OCI-M1 (cell line): ENCODE data around the gene PPP2R5B.

Experiments
- DNase-seq: peaks from one replicate; lab custom pipeline; 2025; lab: John Stamatoyannopoulos, UW

The PPP2R5B gene

DNA sequence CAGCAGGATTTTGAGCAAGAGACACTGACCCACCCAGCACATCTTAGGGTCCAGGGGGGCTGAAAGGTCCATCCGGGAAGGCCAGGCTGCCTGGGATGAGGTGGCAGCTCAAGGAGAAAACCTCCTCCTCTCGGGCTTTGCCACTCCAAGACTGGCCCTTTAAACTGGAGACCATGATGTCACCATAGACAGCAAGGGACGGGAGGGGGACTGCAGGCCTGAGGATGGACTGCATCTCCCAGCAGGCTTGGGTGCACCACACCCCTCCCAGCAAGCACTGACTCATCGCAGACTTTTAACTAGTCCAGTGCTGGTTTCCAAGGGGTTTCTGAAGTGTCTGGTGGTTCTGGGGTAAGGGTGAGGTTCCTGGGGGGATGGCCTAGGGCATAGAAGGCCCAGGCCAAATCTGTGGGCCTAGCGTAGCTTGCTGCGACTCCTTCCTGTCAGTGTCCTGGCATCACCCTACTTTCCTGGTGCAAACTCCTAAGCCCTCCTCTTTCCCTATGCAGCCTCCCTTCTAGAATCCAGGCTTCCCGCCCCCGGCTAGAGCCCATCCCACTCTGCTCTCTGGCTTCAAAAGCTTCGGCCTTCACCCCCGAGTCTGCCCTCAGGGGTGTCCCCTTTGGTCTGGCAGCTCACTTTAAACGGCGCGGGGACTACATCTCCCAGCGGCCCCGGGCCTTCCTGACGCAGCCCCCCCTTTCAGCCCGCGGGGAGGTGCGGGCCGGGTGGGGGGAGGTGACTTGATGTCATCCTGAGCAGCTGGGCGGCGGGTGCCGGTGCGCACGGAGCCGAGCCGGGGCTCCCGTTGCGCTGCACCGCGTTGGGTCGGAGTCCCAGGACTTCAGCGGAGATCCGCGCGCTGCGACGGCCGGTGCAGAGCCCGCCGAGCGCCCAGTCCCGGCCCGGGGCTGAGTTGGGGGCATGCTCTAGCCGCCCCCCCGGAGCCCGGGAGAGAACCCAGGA, at the start of gene PPP2R5B:
Gene PPP2R5B, plus strand, starts transcription at position 746 of the 966 bp plus-strand sequence. CDS start 1,046 bp downstream, outside the sequence.
- DNase-seq, result peak; percentile 93

DNA sequence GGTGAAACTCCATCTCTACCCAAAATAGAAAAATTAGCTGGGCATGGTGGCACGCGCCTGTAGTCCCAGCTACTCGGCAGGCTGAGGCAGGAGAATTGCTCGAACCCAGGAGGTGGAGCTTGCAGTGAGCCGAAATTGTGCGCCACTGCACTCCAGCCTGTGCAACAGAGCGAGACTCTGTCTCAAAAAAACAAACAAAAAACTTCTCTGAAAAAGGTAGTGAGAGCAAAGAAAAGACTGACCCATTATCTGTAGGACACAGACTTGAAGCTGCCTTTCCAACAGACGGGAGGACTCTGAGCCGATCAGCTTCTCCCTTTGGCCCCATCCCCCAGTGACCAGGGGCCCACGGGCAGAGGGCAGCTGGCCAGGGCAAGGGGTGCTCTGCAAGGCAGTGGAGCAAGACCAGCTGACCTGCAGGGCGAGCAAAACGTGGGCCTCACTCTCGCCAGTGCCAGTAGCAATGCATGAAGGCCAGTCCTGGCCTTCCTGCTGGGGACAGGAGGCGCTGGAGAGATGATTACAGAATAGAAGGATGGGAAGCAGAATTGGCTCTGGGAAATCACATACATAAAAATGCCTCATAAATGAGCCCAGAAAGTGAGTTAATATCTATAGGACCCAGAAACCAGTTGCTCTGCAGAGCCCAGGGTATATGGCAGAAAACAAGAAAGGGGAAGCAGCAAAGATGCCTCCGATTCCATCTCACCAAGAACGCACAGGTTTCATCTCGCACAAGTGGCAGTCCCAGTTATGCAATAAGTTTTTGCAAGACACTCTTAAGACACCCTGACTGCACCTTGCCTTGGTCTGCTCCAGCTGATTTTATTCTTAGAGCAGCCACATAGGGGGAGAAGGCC, 48.9 kb upstream of the PPP2R5B start:
- no peak for DNase-seq

DNA sequence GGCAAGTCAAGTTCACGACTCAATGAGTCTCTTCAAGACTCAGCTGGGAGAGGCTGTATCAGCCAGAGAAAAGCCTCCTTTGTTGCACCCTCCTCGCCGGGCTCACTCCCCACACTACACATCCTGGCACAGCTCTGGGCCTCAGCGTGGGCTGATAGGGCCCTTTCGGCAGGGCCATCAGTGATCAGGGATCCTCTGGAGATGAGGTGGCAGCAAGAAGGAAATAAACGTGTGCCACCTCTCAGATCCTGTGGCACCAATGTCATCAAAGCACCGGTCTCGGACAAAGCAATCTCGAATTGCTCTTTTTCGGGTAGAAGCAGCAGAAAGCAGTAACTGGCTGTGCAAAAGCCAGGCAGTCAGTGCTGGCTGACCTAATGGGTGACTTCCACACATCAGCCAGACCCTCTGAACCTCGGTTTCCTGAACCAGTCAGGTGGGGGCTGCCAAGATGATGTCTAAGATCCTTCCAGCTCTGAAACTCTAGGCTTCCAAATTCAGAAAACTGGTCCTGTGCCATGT, 48.2 kb upstream of the PPP2R5B start:
- no peak for DNase-seq

DNA sequence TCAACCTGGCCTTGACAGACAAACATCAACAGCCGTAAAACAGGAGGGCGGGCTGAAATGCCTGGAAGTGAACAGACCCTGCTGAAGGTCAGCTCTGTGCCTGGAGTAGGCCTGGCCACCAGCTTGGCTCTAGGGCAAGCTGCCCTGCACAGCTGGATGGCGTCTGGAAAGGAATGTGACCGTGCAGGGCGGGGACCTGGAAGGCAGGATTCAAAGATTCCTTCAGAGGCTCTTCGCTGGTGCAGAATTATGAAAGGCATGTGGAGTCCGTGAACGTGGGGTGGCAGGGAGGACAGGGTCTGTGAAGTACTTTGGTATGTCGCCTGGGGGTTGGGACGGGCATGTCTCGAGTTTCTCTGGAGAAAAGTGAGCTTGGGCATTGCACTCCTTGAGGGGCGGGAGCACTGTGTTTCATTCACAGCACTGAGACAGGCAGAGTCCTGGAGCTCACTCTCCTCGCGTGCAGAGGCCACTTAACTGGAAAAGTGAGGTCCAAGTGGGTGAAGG, 47.6 kb upstream of the PPP2R5B start:
- DNase-seq, result no peak

DNA sequence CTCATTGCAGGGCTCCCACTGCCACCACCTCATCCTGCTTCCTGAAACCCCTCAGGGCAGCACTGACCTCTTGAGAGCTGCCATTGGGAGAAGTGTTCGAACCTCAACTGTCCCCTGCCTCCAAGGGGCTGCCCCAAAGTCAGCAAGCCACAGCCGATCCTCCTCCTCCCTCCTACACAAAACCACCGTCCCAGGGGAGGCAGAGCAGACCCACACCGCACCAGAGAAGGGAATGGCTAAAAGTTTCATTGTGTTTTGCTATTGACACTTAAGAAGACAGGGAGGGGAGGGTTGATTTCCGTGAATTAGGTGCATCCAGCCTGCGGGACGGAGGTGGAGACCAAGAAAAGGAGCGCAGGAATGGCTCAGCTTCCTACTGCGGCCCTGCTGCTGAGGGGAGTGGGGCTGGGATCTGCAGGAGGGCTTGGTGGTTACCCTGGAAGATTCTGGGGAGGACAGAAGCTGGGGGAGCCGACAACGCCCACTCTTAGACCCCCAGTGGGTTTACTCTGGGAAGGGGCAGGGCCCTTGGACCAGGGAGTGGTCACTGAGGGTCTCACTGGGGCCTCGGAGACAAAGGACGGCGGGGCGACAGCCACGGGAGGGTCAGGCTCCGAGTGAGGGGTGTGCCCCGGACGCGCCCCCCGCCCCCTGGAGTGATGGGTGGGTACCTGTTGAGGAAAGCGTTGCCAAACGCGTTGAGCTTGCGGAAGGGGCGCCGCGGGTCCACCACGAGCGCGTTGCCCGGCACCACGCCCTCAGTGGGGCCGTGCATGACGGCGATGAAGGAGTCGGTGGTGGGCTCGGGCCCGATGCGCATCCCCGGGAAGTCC, 46.9 kb upstream of the PPP2R5B start:
- DNase-seq, result peak; percentile 58

DNA sequence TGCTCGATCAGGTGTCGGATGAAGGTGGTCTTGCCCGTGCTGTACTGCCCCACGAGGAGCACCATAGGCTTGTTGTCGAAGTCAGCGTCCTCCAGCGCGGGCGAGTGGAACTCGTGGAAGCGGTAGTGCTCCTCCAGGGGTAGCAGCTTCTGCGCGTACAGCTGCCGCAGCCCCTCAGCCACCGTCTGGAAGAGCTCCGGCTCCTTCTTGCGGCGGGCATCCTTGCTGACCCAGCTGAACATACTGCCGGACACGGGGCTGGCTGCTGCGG, 46.3 kb upstream of the PPP2R5B start:
- DNase-seq, result no peak

DNA sequence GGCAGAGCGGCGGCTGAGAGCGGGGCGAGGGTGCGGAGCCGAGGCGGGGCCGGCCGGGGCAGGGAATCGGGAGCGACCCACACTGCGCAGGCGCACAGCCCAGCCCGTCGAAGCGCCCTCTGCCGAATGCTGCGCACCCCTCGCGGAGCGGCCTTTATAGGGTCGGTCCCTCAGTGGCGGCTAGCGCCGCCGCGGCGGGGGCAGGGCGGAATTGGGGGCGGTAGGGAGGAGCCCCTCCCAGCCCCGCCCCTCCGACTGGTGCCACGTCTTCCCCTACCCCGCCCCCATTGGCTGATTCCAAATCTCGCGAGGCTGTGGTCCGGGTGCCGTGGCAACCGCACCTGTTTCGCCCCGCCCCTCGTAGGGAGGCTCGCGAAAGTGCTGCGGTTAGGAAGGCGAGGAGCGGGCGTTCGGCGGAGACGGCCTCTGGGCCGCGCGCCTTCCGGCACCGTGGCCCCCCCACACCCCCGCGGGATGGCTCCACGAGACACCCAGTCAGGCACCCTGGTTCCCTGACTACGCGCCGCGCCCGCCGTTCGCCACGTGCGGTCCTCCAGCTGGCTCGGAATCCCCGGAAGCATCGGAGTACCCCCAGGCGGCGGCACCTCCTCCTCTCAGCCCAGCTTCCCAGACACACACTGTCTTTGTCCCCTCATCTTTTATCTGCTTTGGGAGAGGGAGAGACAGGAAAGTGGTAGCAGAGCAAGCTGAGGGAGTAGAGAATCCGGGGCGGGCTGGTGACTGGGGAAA, 45.8 kb upstream of the PPP2R5B start, which contains the start of gene EHD1:
Gene EHD1, minus strand, starts transcription at position 128 of the 750 bp plus-strand sequence. CDS start 157 bp downstream, outside the sequence.
- DNase-seq, result peak; percentile 99

DNA sequence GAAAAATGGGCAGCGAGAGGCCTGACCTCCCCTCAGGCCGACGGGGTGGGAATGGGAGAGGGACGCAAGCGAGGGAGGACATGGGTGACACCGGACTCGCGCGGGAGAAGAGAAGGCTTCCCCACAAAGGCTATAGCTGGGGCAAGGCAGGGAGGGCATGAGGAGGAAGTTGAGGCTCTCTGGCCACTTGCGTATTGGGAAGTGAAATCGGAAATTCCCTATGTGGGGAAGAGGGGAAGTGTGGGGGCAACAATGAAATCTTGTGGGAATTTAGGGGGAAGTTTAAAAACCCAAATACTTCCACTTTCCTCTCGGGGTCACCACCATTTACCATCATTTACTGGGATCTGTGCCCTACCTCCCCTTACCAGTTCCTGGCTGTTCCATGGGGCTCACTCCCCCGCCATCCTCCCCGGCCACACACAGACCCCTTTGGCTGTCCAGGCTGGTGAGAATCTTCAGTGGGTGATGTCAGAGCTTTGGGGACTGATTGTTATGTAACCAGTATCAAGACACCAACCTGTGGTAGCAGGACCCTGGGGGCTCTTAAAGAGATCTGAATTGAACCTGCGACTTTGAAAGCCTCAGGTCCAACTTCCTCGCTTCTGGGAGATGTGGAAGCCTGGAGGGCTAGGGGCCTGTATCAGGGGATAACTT, 45.1 kb upstream of the PPP2R5B start:
- DNase-seq, result peak; percentile 61

DNA sequence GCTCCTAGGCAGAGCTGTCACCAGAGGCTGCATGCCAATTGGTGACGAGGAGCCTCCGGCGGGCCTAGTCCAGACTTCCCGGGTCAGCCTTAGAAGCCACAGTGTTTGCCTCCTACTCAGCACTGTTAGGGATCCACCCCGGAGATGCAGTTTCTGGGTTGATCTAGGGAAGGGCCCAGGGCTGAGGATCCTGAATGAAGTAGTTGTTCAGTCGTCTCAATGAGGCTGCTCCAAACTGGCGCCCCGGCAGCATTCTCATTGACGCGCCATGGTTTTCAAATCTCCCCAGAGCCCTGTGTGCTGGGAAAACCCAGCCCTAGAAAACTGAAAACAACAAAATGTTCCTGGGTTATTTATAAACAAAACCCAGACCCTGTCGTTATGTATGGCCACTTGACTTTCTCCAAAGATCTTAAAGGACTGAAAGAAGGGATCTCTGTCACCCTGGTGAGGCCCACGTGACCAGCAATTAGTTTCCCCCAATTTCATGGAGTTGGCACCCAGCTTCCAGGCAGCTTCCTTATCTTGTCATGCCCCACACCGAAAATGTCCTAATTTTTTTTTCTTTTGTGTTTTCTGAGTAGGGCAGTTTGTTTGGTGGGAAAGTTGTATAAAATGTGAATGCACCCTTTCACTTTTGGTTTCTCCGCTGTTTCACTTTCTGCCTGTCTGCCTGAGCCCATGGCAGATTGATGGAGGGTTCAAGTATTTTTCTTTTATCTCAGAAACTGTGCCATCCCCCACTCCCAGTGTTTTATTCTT, 44.1 kb upstream of the PPP2R5B start:
- DNase-seq, result peak; percentile 85

DNA sequence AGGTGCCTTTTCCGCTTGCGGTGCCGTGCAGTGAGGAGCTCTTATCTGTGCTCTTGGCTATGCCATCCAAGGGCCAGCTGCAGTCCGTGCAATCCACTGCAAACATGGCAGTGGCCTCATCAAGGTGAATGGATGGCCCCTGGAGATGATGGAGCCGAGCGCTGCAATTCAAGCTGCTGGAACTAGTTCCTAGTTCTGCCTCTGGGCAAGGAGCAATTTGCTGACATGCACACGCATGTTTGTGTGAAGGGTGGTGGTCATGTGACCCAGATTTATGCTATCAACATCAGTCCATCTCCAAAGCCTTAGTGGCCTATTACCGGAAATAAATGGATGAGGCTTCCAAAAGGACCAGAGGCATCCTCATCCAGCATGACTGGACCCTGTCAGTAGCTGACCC, 43.0 kb upstream of the PPP2R5B start:
- peak; percentile 5 for DNase-seq

DNA sequence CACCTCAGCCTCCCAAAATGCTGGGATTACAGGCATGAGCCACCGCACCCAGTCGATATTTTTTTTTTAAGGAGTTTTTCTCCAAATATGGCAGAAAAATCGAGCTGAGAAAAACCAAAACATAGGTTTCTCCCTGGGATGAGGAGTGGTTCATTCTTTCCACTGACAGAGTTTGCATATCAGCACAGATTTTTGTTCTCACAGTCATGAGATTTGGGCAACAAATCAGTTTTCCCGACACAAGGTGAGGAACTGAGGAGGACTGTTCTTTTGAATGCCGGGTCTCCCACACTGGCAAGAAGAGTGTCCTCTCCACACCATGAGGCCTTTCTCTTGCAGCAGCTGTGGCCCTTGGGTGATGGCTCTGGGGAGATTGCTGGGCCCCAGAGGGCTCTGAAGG, 42.2 kb upstream of the PPP2R5B start:
- DNase-seq, result no peak

DNA sequence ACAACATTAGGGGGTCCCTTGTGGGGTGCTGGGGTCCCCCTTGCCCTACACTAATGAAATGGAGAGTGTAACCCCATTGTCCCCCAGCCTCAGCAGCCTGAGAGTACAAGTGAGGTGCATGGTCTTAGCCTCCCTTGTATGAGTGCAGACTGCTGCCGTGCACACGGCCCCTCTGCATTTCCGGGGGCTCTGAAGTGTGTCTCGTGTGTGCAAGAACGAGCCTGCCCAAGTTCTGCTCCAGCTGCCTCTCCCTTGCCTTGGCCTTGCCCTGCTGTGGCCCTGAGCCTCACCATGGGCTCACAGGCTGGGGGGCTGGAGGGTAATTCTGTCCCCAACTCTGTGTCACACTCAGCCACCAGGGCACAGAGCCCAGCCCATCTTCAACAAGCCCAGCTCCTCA, 40.9 kb upstream of the PPP2R5B start:
- DNase-seq, result no peak

DNA sequence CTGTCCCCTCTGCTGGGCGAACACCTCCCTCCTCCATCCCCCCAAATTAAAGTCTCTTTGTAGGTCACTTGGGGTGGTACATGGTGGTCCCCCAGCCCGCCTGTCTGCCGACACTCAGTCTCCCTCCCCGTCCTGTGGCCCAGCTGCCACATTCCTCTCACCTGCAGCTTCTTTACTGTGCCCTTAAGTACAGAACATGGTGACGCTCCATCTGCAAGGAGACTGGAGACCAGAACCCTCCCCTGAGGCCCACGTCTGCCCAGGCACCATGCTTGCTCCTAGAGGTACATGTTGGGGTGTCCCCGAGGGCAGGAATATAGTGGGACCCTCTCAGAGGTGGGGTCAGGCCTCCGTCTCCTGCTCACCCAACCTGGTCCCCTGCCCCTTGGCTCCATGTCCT, 40.5 kb upstream of the PPP2R5B start:
- no peak for DNase-seq

DNA sequence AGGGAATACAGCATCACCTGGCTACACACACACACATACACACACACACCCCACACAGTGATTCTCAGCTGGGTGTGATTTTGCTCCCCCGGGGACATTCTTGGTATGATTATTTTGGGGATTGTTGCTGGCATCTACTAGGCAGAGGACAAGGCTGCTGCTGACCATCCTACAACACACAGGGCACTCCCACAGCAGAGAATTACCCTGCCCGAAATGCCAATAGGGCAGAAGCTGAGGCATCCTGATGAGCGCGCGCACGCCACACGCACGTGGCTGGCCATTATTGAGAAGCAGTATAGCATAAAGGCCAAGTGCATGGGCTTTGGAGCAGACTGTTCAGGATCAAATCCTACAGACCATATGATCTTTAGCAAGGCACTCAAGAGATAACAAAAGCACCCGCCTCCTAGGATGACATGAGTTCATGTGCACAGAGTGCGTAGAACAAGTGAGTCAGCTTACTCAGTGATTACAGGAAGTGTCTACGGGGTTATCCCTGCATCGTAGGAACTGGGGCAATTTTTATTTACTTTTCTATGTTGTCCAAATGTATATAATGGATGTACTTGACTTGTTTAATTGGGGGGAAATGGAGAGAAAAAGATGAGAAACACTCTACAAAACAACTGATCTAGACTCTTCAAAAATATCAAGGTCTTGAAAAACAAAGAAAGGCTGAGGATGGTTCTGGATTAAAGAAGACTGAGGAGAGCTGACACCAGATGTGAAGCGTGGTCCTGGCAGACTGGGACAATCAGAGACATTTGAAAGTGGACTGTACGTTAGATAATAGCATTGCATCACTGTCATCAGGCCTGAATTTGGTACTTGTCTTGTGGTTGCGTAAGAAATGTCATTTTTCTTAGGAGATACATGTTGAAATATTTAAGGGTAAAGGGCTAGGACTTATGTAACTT, 38.9 kb upstream of the PPP2R5B start:
- DNase-seq, result peak; percentile 96

DNA sequence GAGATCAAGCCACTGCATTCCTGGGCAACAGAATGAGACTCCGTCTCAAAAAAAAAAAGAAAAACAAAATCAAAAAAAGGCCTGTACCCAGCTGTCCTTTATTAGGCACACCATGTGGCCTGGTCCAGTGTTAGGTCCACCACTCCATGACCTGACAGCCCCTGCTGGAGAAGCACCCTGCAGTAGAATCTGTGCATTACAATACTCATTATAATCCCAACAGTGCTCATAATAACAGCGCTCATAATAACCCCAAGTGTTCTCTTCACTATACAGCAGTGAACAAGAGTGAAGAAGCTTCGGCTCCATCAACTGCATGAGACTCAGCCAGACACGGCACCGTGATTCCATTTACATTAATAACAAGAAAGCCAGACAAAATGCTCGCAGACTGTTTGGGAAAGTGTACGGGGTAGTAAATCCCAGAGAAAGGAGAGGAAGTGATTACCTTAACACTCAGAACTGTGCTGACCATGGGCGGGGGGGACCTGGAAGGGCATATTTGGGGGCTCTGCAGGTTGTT, 37.2 kb upstream of the PPP2R5B start:
- peak; percentile 39 for DNase-seq

DNA sequence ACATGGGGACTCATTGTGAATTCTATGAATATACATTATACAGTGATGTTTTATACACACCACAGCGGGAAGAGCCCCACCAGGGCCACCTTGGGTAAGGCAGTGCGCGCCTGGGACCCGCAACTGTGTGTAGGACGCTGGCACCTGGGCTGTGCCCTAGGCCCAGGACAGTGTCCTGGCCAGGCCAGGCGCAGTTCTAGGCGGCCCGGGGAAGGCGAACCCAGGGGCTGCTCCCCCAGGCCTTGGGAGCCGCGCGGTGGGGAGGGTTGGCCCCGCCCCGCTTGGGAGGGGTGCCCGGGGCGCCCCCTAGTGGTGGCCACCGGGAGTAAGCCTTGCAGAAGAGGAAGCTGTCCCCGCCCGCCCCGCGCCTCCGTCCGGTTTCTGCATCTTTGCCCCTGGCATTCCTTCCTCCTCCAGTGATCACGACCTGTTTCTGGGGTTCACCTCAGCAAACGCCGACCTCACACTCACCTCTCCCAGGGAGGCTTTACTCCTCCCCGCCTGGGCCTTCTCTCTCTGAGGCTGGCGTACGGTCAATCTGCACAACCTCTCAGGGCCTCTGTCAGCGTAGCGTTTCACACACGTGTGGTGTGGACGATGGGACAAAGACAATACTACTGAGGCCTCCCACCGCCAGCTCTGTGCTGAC, 36.6 kb upstream of the PPP2R5B start:
- peak; percentile 91 for DNase-seq

DNA sequence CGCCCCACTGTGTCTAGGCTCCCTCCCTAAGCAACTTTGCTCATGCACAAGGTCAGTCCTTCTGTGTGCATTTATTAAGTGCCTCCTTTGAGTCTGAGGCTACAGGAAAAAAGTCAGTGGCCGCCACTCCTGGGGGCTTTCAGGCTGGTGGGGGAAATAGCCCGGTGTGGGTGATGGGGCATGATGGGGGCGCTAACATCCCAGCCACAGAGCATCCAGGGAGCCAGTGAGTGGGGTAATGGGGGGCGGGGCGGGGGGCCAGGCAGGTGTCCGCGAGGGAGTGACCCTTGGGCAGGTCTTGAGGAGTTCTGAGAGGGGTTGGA, 36.1 kb upstream of the PPP2R5B start:
- DNase-seq, result no peak
